ENCODE data around the gene GRK6.
"Not testable (repeated sequence)": the region's sequence is repeated elsewhere in the genome, so short reads cannot be mapped to it uniquely, and the experiment has no call there.

The GRK6 gene

GRCh38 chr5:177399997-177400868 lies 26.2 kb upstream of the GRK6 start, which contains the start of gene PFN3:
Gene PFN3 (minus strand): TSS chr5:177400661. CDS start chr5:177400576, 85 bp downstream.
- DNase-seq, result no peak

GRCh38 chr5:177402271-177403043 lies 24.0 kb upstream of the GRK6 start:
- peak; percentile 74 for DNase-seq

GRCh38 chr5:177403102-177403791 lies 23.2 kb upstream of the GRK6 start:
- DNase-seq, result peak; percentile 66

GRCh38 chr5:177403792-177404640 lies 22.5 kb upstream of the GRK6 start:
- peak; percentile 91 for DNase-seq

GRCh38 chr5:177404641-177405179 lies 21.8 kb upstream of the GRK6 start:
- DNase-seq, result no peak

- DNase-seq, result no peak
Measured at GRCh38 chr5:177405312-177405711, 21.2 kb upstream of the GRK6 start.

GRCh38 chr5:177405805-177406204 lies 20.7 kb upstream of the GRK6 start:
- peak; percentile 27 for DNase-seq

GRCh38 chr5:177409043-177409801 lies 17.3 kb upstream of the GRK6 start, which contains the start of gene F12:
Gene F12 (minus strand): TSS chr5:177409564. CDS start chr5:177409527, 37 bp downstream.
- DNase-seq, result no peak

GRCh38 chr5:177410575-177410974 lies 15.9 kb upstream of the GRK6 start:
- DNase-seq, result peak; percentile 33

- DNase-seq, result peak; percentile 78
Measured at GRCh38 chr5:177412603-177413233, 13.8 kb upstream of the GRK6 start.

- DNase-seq, result no peak
Measured at GRCh38 chr5:177414481-177414880, 12.0 kb upstream of the GRK6 start.

- DNase-seq, result not testable (repeated sequence)
Measured at GRCh38 chr5:177417081-177417480, 9.4 kb upstream of the GRK6 start.

- DNase-seq, result no peak
Measured at GRCh38 chr5:177419046-177419445, 7.4 kb upstream of the GRK6 start.

GRCh38 chr5:177420472-177420871 lies 6.0 kb upstream of the GRK6 start:
- DNase-seq, result not testable (repeated sequence)

GRCh38 chr5:177421062-177421798 lies 5.2 kb upstream of the GRK6 start:
- no peak for DNase-seq

GRCh38 chr5:177423671-177424070 lies 2.8 kb upstream of the GRK6 start:
- DNase-seq, result no peak

GRCh38 chr5:177425196-177425800 lies 1.2 kb upstream of the GRK6 start:
- DNase-seq, result no peak

- peak; percentile 100 for DNase-seq
Measured at GRCh38 chr5:177425801-177426565, 493 bp upstream of the GRK6 start.

Data from CD4-positive, alpha-beta T cell treated with Interleukin-21 for 1 hour (primary cell).